CD4-positive, alpha-beta T cell (primary cell): Measurements from ENCODE around the gene TMEM131. TPM values are rescaled to one million over a fixed set of nuclear protein-coding genes. Genes with fewer than 3 reads are reported as not detected.
"Not testable (repeated sequence)": the region's sequence is repeated elsewhere in the genome, so short reads cannot be mapped to it uniquely, and the experiment has no call there.

Experiments used
- ATAC-seq: fragments of 200-7000 bp; cut with Tn5 transposase; one replicate; pipeline ENCODE4 v1.10.0; 2022; ENCODE audit warnings: mild to moderate bottlenecking; ENCODE audit not compliant: poor library complexity
- CTCF ChIA-PET: fragments of 350-600 bp; sonication (Branson Sonifier 250); formaldehyde crosslinking; loops from one replicate; lab custom pipeline; 2021; ENCODE audit warnings: antibody characterized with exemption, inconsistent platforms; lab: Charles Lee
- POLR2A ChIA-PET: fragments of 350-600 bp; sonication (Branson Sonifier 250); formaldehyde crosslinking; loops from one replicate; lab custom pipeline; 2021; ENCODE audit warnings: antibody characterized with exemption, inconsistent platforms; lab: Charles Lee
- DNase-seq, 14 experiments: peaks; one replicate each; pipeline ENCODE4 v3.0.0-alpha.2; 2013 to 2020; ENCODE audit warnings: mixed read lengths in 2 of 14
- H3K27ac ChIP-seq, 2 donors: one replicate each; pipeline versions ENCODE4 v1.5.1 to v1.7.0; 2013; ENCODE audit warnings: low read length in 2 of 2, low read depth in 1 of 2, mild to moderate bottlenecking in 1 of 2
- H3K27me3 ChIP-seq, 2 experiments: 1 replicate in 1 of 2; 2 replicates in 1 of 2; pipeline versions ENCODE4 v1.6.1 to v1.7.0; 2013; ENCODE audit warnings: low read length in 2 of 2, control low read depth in 1 of 2, mild to moderate bottlenecking in 1 of 2, moderate library complexity in 1 of 2; ENCODE audit not compliant: insufficient read depth in 2 of 2, control insufficient read depth in 1 of 2
- H3K36me3 ChIP-seq: one replicate; pipeline ENCODE4 v1.6.1; 2013; ENCODE audit warnings: low read length, control low read depth; ENCODE audit not compliant: insufficient read depth
- H3K4me1 ChIP-seq: one replicate; pipeline ENCODE4 v1.6.1; 2013; ENCODE audit warnings: low read length, control low read depth; ENCODE audit not compliant: insufficient read depth
- H3K4me3 ChIP-seq: one replicate; pipeline ENCODE4 v1.5.1; 2013; ENCODE audit warnings: mild to moderate bottlenecking, low read length, moderate library complexity
- H3K9me3 ChIP-seq, 2 experiments: 1 replicate in 1 of 2; 2 replicates in 1 of 2; pipeline versions ENCODE4 v1.6.1 to v1.7.0; 2013; ENCODE audit warnings: low read length in 2 of 2, mild to moderate bottlenecking in 2 of 2, control low read depth in 1 of 2, moderate library complexity in 1 of 2; ENCODE audit not compliant: control insufficient read depth in 1 of 2, insufficient read depth in 1 of 2
- H3K27ac Mint-ChIP-seq: one replicate; pipeline ENCODE4 v1.8.0; 2020; ENCODE audit warnings: mixed read lengths
- H3K27me3 Mint-ChIP-seq: one replicate; pipeline ENCODE4 v1.8.0; 2021; ENCODE audit warnings: mixed read lengths
- H3K36me3 Mint-ChIP-seq: one replicate; pipeline ENCODE4 v1.8.0; 2021; ENCODE audit warnings: low read depth, mixed read lengths
- H3K4me1 Mint-ChIP-seq: one replicate; pipeline ENCODE4 v1.8.0; 2021; ENCODE audit warnings: low read depth, mixed read lengths
- H3K4me3 Mint-ChIP-seq: one replicate; pipeline ENCODE4 v1.8.0; 2020; ENCODE audit warnings: mild to moderate bottlenecking, mixed read lengths
- H3K9me3 Mint-ChIP-seq: one replicate; pipeline ENCODE4 v1.8.0; 2020; ENCODE audit warnings: mixed read lengths
- CTCF ChIP-seq: fragments of 200-600 bp; IDR thresholded peaks from one replicate; pipeline ENCODE4 v1.8.0; 2022; ENCODE audit warnings: antibody characterized with exemption, mild to moderate bottlenecking
- intact Hi-C, 2 experiments: fragments of 100-400 bp; cut with DNase I in 1 of 2; cut with micrococcal nuclease in 1 of 2; formaldehyde crosslinking; loops; one replicate each; pipeline versions ENCODE4 v1.15.1 to v1.9.0; 2023 to 2025; cut with DNase I, micrococcal nuclease
- total RNA-seq, 174 experiments: library from RNA in 2 of 174; stranded (reverse) in 2 of 174; gene quantifications; one replicate each; pipeline ENCODE4 v1.2.3 and lab custom pipeline; 2021 to 2026

Gene TMEM131
- total RNA-seq, 2 experiments from 2014 or later: 29.2 to 33.6 TPM

GRCh38 chr2:97713296-97714083 is 282.3 kb downstream of the TMEM131 start, which contains the start of gene ZAP70:
Gene ZAP70 (plus strand): TSS chr2:97713576. CDS start chr2:97724037, 10,461 bp downstream.
- Histone ChIP-seq H3K4me1 (peaks cover 89% of the 10 kb centered on the region), H3K27me3 (no peaks in the 10 kb centered on the region)

GRCh38 chr2:97712693-97713295 is 283.0 kb downstream of the TMEM131 start:
- POLR2A ChIA-PET: interaction anchor here (0.9 to 3.7 kb wide), 12 partner anchors 11 to 752 kb away, joined by 3 to 42 read pairs (median 8); partner anchors contain the start of genes ACTR1B, ANKRD36B and COX5B
- Histone ChIP-seq H3K4me3 (peak overlapping the region; percentile 76), H3K27ac (peak overlapping the region; percentile 79 to 88)

More at GRCh38 chr2:97713296-97714083, 282.3 kb downstream of the TMEM131 start, which contains the start of gene ZAP70:
- Mint-ChIP-seq H3K4me1 (peaks cover 84% of the 10 kb centered on the region), H3K27me3 (no peaks in the 10 kb centered on the region), H3K4me3 (peak within 1 kb of the TSS; percentile 99), H3K9me3 (no peaks in the 10 kb centered on the region), H3K27ac (peak within 1 kb of the TSS; percentile 98), H3K36me3 (peaks cover 52% of the 10 kb centered on the region)
- POLR2A ChIA-PET: interaction anchor here (0.7 to 3.7 kb wide), 13 partner anchors 10 to 751 kb away, joined by 3 to 42 read pairs (median 7); partner anchors contain the start of genes ACTR1B, ANKRD36B and COX5B
- Histone ChIP-seq H3K9me3 (no peaks in the 10 kb centered on the region), H3K27ac (peak within 1 kb of the TSS; percentile 79 to 88), H3K36me3 (peaks cover 32% of the 10 kb centered on the region), H3K4me3 (peak within 1 kb of the TSS; percentile 76)
- peak; percentile 71 for ATAC-seq
- peak; percentile 40 to 88 (median 64) for DNase-seq
- CTCF ChIA-PET: interaction anchor here (0.6 to 2.3 kb wide), 6 partner anchors 13 to 123 kb away, joined by 3 to 15 read pairs (median 8); no protein-coding TSS in a partner anchor
- intact Hi-C loops: loop anchor here (2.0 to 10.0 kb wide), 4 partner anchors 15 to 1111 kb away; partner anchors contain the start of genes ACTR1B (in 1 of the 2) and TMEM131 (in 1 of the 2)
- TF ChIP-seq CTCF: no peak

DNA sequence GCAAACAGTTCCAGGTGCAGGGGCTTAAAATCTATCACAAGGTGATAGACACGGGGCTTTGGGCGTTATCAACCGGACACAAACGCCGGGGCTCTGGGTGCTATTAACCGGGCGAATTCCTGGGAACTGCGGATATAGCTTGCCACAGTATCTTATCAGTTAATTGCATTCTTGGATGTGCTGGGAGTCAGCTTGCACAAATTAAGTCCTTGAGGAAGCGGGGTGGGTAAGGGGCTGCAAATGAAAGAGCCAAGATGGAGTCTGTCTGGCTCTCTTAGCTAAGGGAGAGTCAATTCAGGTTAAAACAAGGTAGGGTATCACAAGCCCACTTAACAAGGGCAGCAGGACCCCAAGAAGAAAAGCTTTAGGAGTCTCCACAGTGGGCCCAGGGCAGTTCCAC is 283.6 kb downstream of the TMEM131 start:
- H3K9me3 Mint-ChIP-seq, H3K27me3 Mint-ChIP-seq, H3K9me3 ChIP-seq, ATAC-seq, H3K27me3 ChIP-seq: not testable (repeated sequence)
- CTCF ChIA-PET: interaction anchor here (0.8 to 3.8 kb wide), 6 partner anchors 12 to 121 kb away, joined by 3 to 19 read pairs (median 8); no protein-coding TSS in a partner anchor
- intact Hi-C loops: loop anchor here (2.0 to 10.0 kb wide), 4 partner anchors 17 to 1113 kb away; partner anchors contain the start of genes ACTR1B (in 1 of the 2) and TMEM131 (in 1 of the 2)
- Mint-ChIP-seq H3K4me1 (peaks cover 72% of the 10 kb centered on the region), H3K36me3 (peaks cover 40% of the 10 kb centered on the region), H3K27ac (peak overlapping the region; percentile 98), H3K4me3 (peak overlapping the region; percentile 83)
- POLR2A ChIA-PET: interaction anchor here (1.4 to 3.7 kb wide), 5 partner anchors 15 to 121 kb away, joined by 3 to 42 read pairs (median 18); partner anchors contain the start of gene COX5B
- H3K36me3 ChIP-seq: peaks cover 20% of the 10 kb centered on the region
- peak overlapping the region; percentile 79 to 88 for H3K27ac ChIP-seq
- peaks cover 76% of the 10 kb centered on the region for H3K4me1 ChIP-seq
- H3K4me3 ChIP-seq: peak overlapping the region; percentile 76
- peak in 1 of 14 experiments; percentile 2 for DNase-seq

More at GRCh38 chr2:97712693-97713295, 283.0 kb downstream of the TMEM131 start:
- H3K36me3 ChIP-seq: peaks cover 25% of the 10 kb centered on the region
- DNase-seq: peak in 7 of 14 experiments; percentile 19 to 69 (median 39)
- no peaks in the 10 kb centered on the region for H3K27me3 Mint-ChIP-seq
- H3K36me3 Mint-ChIP-seq: peaks cover 45% of the 10 kb centered on the region
- H3K27ac Mint-ChIP-seq: peak overlapping the region; percentile 98
- intact Hi-C loops: loop anchor here (2.0 to 10.0 kb wide), 4 partner anchors 16 to 1112 kb away; partner anchors contain the start of genes ACTR1B (in 1 of the 2) and TMEM131 (in 1 of the 2)
- H3K4me1 ChIP-seq: peaks cover 82% of the 10 kb centered on the region
- H3K4me3 Mint-ChIP-seq: peak overlapping the region; percentile 99
- peaks cover 77% of the 10 kb centered on the region for H3K4me1 Mint-ChIP-seq
- no peaks in the 10 kb centered on the region for H3K27me3 ChIP-seq
- H3K9me3 Mint-ChIP-seq: no peaks in the 10 kb centered on the region
- no peaks in the 10 kb centered on the region for H3K9me3 ChIP-seq
- CTCF ChIA-PET: interaction anchor here (0.6 to 2.3 kb wide), 7 partner anchors 13 to 122 kb away, joined by 3 to 15 read pairs (median 7); no protein-coding TSS in a partner anchor
- no peak for TF ChIP-seq CTCF
- peak; percentile 15 for ATAC-seq
